Stimulated activated CD4-positive, alpha-beta T cell treated with anti-CD3 and anti-CD28 coated beads, Interleukin-4, amount 100 ng/mL, for 4 hours (primary cell): Measurements from ENCODE around the gene KCNJ6.
A peak's percentile ranks its signal among the peaks of the same experiment; 100 is the strongest.
"Not testable (repeated sequence)": the region's sequence is repeated elsewhere in the genome, so short reads cannot be mapped to it uniquely, and the experiment has no call there.

Source experiments
- DNase-seq, 2 experiments: peaks; one replicate each; pipeline ENCODE4 v3.0.0-alpha.2; 2020

Gene KCNJ6

GRCh38 chr21:37669249-37669648 lies 247.0 kb downstream of the KCNJ6 start:
- no peak for DNase-seq

- no peak for DNase-seq
Measured at GRCh38 chr21:37668462-37669239, 247.6 kb downstream of the KCNJ6 start.

- no peak for DNase-seq
Measured at GRCh38 chr21:37667380-37667779, 248.9 kb downstream of the KCNJ6 start.

- no peak for DNase-seq
Measured at GRCh38 chr21:37665230-37666024, 250.8 kb downstream of the KCNJ6 start.

- not testable (repeated sequence) for DNase-seq
Measured at GRCh38 chr21:37662227-37662626, 254.0 kb downstream of the KCNJ6 start.

GRCh38 chr21:37660709-37661108 lies 255.5 kb downstream of the KCNJ6 start:
- DNase-seq = no peak

GRCh38 chr21:37659874-37660273 lies 256.4 kb downstream of the KCNJ6 start:
- DNase-seq = no peak

- DNase-seq = no peak
Measured at GRCh38 chr21:37658817-37659458, 257.3 kb downstream of the KCNJ6 start.

GRCh38 chr21:37658121-37658816 lies 258.0 kb downstream of the KCNJ6 start:
- no peak for DNase-seq

- DNase-seq = no peak
Measured at GRCh38 chr21:37656899-37657298, 259.4 kb downstream of the KCNJ6 start.

- DNase-seq = no peak
Measured at GRCh38 chr21:37655611-37656300, 260.5 kb downstream of the KCNJ6 start.

GRCh38 chr21:37654596-37654995 lies 261.7 kb downstream of the KCNJ6 start:
- no peak for DNase-seq

- no peak for DNase-seq
Measured at GRCh38 chr21:37653201-37653600, 263.1 kb downstream of the KCNJ6 start.

- no peak for DNase-seq
Measured at GRCh38 chr21:37647781-37648180, 268.5 kb downstream of the KCNJ6 start.

GRCh38 chr21:37646761-37647160 lies 269.5 kb downstream of the KCNJ6 start:
- DNase-seq = not testable (repeated sequence)

GRCh38 chr21:37645848-37646247 lies 270.4 kb downstream of the KCNJ6 start:
- no peak for DNase-seq

- no peak for DNase-seq
Measured at GRCh38 chr21:37644636-37645035, 271.6 kb downstream of the KCNJ6 start.

GRCh38 chr21:37643862-37644261 lies 272.4 kb downstream of the KCNJ6 start:
- not testable (repeated sequence) for DNase-seq

GRCh38 chr21:37642493-37642892 lies 273.8 kb downstream of the KCNJ6 start:
- peak; percentile 3 to 14 for DNase-seq

- no peak for DNase-seq
Measured at GRCh38 chr21:37639756-37640155, 276.5 kb downstream of the KCNJ6 start.

- no peak for DNase-seq
Measured at GRCh38 chr21:37636152-37636860, 280.0 kb downstream of the KCNJ6 start.
